Measurements from ENCODE around the gene ROBO2. TPM values are rescaled to one million over a fixed set of nuclear protein-coding genes. Genes with fewer than 3 reads are reported as not detected.

ROBO2 gene
- polyA plus RNA-seq, 6 donors from 2014 or later, result not detected

GRCh38 chr3:77466562-77467115, 426.7 kb downstream of the ROBO2 start:
- ATAC-seq (ENCODE audit: low read depth in 2 of 2) (no peak), DNase-seq (no peak)
- Mint-ChIP-seq H3K27ac (no peak overlapping the region), H3K4me1 (no peaks in the 10 kb centered on the region), H3K4me3 (no peak overlapping the region), H3K36me3 (no peaks in the 10 kb centered on the region), H3K27me3 (no peaks in the 10 kb centered on the region), H3K9me3 (peaks cover 0 to 10% (median 2%) of the 10 kb centered on the region in 7 donors)

GRCh38 chr3:77467702-77468625, 428.1 kb downstream of the ROBO2 start:
- no peak overlapping the region for H3K27ac Mint-ChIP-seq
- no peaks in the 10 kb centered on the region for H3K27me3 Mint-ChIP-seq
- no peaks in the 10 kb centered on the region for H3K4me1 Mint-ChIP-seq
- H3K36me3 Mint-ChIP-seq, result no peaks in the 10 kb centered on the region
- no peak overlapping the region for H3K4me3 Mint-ChIP-seq
- ATAC-seq (ENCODE audit: low read depth in 2 of 2), result no peak
- H3K9me3 Mint-ChIP-seq, result peaks cover 0 to 13% (median 5%) of the 10 kb centered on the region in 7 donors
- DNase-seq, result no peak

GRCh38 chr3:77468626-77469020, 428.7 kb downstream of the ROBO2 start:
- DNase-seq (no peak), ATAC-seq (ENCODE audit: low read depth in 2 of 2) (no peak)
- Mint-ChIP-seq H3K4me3 (no peak overlapping the region), H3K27ac (no peak overlapping the region), H3K27me3 (no peaks in the 10 kb centered on the region), H3K36me3 (no peaks in the 10 kb centered on the region), H3K4me1 (no peaks in the 10 kb centered on the region), H3K9me3 (peaks cover under 1 to 14% (median 6%) of the 10 kb centered on the region in 7 donors)

- Mint-ChIP-seq H3K4me3 (no peak overlapping the region), H3K27ac (no peak overlapping the region), H3K36me3 (no peaks in the 10 kb centered on the region), H3K27me3 (no peaks in the 10 kb centered on the region), H3K9me3 (peaks cover 2 to 17% (median 9%) of the 10 kb centered on the region in 7 donors), H3K4me1 (no peaks in the 10 kb centered on the region)
- no peak for ATAC-seq (ENCODE audit: low read depth in 2 of 2)
- no peak for DNase-seq
These were observed 435.6 kb downstream of the ROBO2 start for GRCh38 chr3:77475507-77475906.

- no peaks in the 10 kb centered on the region for H3K4me1 Mint-ChIP-seq
These were observed 439.1 kb downstream of the ROBO2 start for GRCh38 chr3:77479021-77479420.

GRCh38 chr3:77489216-77489615, 449.3 kb downstream of the ROBO2 start:
- no peaks in the 10 kb centered on the region for H3K27me3 Mint-ChIP-seq
- no peak overlapping the region for H3K27ac Mint-ChIP-seq
- H3K4me3 Mint-ChIP-seq, result no peak overlapping the region
- no peaks in the 10 kb centered on the region for H3K36me3 Mint-ChIP-seq
- no peak for DNase-seq
- no peaks in the 10 kb centered on the region for H3K4me1 Mint-ChIP-seq
- no peak for ATAC-seq (ENCODE audit: low read depth in 2 of 2)
- peaks cover 3 to 18% (median 14%) of the 10 kb centered on the region in 7 donors for H3K9me3 Mint-ChIP-seq

More at GRCh38 chr3:77479021-77479420, 439.1 kb downstream of the ROBO2 start:
- DNase-seq (no peak), ATAC-seq (ENCODE audit: low read depth in 2 of 2) (no peak)
- no peak overlapping the region for H3K27ac Mint-ChIP-seq
- H3K9me3 Mint-ChIP-seq, result peaks cover 0 to 12% (median 5%) of the 10 kb centered on the region in 7 donors
- H3K36me3 Mint-ChIP-seq, result no peaks in the 10 kb centered on the region
- no peaks in the 10 kb centered on the region for H3K27me3 Mint-ChIP-seq
- no peak overlapping the region for H3K4me3 Mint-ChIP-seq

GRCh38 chr3:77491961-77492360, 452.1 kb downstream of the ROBO2 start:
- Mint-ChIP-seq H3K27ac (no peak overlapping the region), H3K4me3 (no peak overlapping the region), H3K36me3 (no peaks in the 10 kb centered on the region), H3K4me1 (no peaks in the 10 kb centered on the region), H3K27me3 (no peaks in the 10 kb centered on the region), H3K9me3 (peaks cover 0 to 9% (median 6%) of the 10 kb centered on the region in 7 donors)
- DNase-seq (no peak), ATAC-seq (ENCODE audit: low read depth in 2 of 2) (no peak)

- Mint-ChIP-seq H3K36me3 (no peaks in the 10 kb centered on the region), H3K4me1 (no peaks in the 10 kb centered on the region), H3K27ac (no peak overlapping the region), H3K27me3 (no peaks in the 10 kb centered on the region), H3K9me3 (peaks cover 0 to 6% (median 0%) of the 10 kb centered on the region in 7 donors), H3K4me3 (no peak overlapping the region)
- ATAC-seq (ENCODE audit: low read depth in 2 of 2) (no peak), DNase-seq (no peak)
These were observed 460.8 kb downstream of the ROBO2 start for GRCh38 chr3:77500721-77501120.

GRCh38 chr3:77506384-77506783, 466.5 kb downstream of the ROBO2 start:
- no peak overlapping the region for H3K27ac Mint-ChIP-seq
- no peaks in the 10 kb centered on the region for H3K27me3 Mint-ChIP-seq
- no peaks in the 10 kb centered on the region for H3K4me1 Mint-ChIP-seq
- no peak overlapping the region for H3K4me3 Mint-ChIP-seq
- ATAC-seq (ENCODE audit: low read depth in 2 of 2), result no peak
- H3K36me3 Mint-ChIP-seq, result no peaks in the 10 kb centered on the region
- DNase-seq, result no peak
- peaks cover 0 to 8% (median 0%) of the 10 kb centered on the region in 7 donors for H3K9me3 Mint-ChIP-seq

GRCh38 chr3:77513542-77513941, 473.6 kb downstream of the ROBO2 start:
- H3K27ac Mint-ChIP-seq, result no peak overlapping the region
- ATAC-seq (ENCODE audit: low read depth in 2 of 2) (no peak), DNase-seq (no peak)
- H3K36me3 Mint-ChIP-seq, result no peaks in the 10 kb centered on the region
- H3K27me3 Mint-ChIP-seq, result no peaks in the 10 kb centered on the region
- H3K4me3 Mint-ChIP-seq, result no peak overlapping the region
- H3K4me1 Mint-ChIP-seq, result no peaks in the 10 kb centered on the region
- peaks cover 0 to 7% (median 2%) of the 10 kb centered on the region in 7 donors for H3K9me3 Mint-ChIP-seq

GRCh38 chr3:77514766-77515165, 474.9 kb downstream of the ROBO2 start:
- H3K36me3 Mint-ChIP-seq, result no peaks in the 10 kb centered on the region
- ATAC-seq (ENCODE audit: low read depth in 2 of 2) (no peak), DNase-seq (no peak)
- H3K27me3 Mint-ChIP-seq, result no peaks in the 10 kb centered on the region
- peaks cover 0 to 10% (median 2%) of the 10 kb centered on the region in 7 donors for H3K9me3 Mint-ChIP-seq
- no peak overlapping the region for H3K4me3 Mint-ChIP-seq
- H3K27ac Mint-ChIP-seq, result no peak overlapping the region
- no peaks in the 10 kb centered on the region for H3K4me1 Mint-ChIP-seq

- H3K27me3 Mint-ChIP-seq, result no peaks in the 10 kb centered on the region
- no peaks in the 10 kb centered on the region for H3K36me3 Mint-ChIP-seq
- H3K9me3 Mint-ChIP-seq, result peaks cover 0 to 8% (median 2%) of the 10 kb centered on the region in 7 donors
- H3K4me1 Mint-ChIP-seq, result no peaks in the 10 kb centered on the region
- ATAC-seq (ENCODE audit: low read depth in 2 of 2) (no peak), DNase-seq (no peak)
- no peak overlapping the region for H3K27ac Mint-ChIP-seq
- no peak overlapping the region for H3K4me3 Mint-ChIP-seq
These were observed 484.6 kb downstream of the ROBO2 start for GRCh38 chr3:77524463-77524862.

- peaks cover 0 to 7% (median 2%) of the 10 kb centered on the region in 7 donors for H3K9me3 Mint-ChIP-seq
- no peak for ATAC-seq (ENCODE audit: low read depth in 2 of 2)
- H3K4me3 Mint-ChIP-seq, result no peak overlapping the region
These were observed 485.2 kb downstream of the ROBO2 start for GRCh38 chr3:77524946-77525682.

More at GRCh38 chr3:77524946-77525682, 485.2 kb downstream of the ROBO2 start:
- no peak overlapping the region for H3K27ac Mint-ChIP-seq
- no peak for DNase-seq
- H3K27me3 Mint-ChIP-seq, result no peaks in the 10 kb centered on the region
- H3K4me1 Mint-ChIP-seq, result no peaks in the 10 kb centered on the region
- H3K36me3 Mint-ChIP-seq, result no peaks in the 10 kb centered on the region
